ENCODE data around the gene ARHGAP44.

Gene ARHGAP44

DNA sequence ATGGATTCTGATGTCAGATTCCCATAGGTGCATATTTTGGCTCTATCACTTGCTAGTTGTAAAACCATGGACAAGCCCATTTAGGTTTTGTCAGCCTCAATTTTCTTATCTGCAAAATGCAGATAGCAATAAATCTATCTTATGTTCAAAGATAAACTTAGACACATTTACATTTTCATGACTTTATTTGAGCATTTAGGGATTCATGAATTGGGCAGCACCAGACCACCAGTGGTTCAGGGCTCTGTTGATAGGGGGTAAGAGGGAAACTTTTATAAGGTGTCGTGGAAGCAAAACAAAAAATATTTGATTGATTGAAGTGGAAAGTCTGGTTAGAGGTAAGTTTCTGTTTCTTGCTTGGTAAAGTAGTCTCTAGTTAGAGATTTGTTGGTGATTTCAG is 17.3 kb downstream of the ARHGAP44 start:
- Mint-ChIP-seq H3K27me3 (ENCODE audit: low read depth, poor library complexity) (peaks cover 4% of the 10 kb centered on the region), H3K4me3 (no peak overlapping the region), H3K4me1 (no peaks in the 10 kb centered on the region), H3K27ac (no peak overlapping the region), H3K9me3 (peaks cover 37% of the 10 kb centered on the region), H3K36me3 (ENCODE audit: low read depth) (peaks cover 18% of the 10 kb centered on the region)
- TF ChIP-seq, protein P1, sequence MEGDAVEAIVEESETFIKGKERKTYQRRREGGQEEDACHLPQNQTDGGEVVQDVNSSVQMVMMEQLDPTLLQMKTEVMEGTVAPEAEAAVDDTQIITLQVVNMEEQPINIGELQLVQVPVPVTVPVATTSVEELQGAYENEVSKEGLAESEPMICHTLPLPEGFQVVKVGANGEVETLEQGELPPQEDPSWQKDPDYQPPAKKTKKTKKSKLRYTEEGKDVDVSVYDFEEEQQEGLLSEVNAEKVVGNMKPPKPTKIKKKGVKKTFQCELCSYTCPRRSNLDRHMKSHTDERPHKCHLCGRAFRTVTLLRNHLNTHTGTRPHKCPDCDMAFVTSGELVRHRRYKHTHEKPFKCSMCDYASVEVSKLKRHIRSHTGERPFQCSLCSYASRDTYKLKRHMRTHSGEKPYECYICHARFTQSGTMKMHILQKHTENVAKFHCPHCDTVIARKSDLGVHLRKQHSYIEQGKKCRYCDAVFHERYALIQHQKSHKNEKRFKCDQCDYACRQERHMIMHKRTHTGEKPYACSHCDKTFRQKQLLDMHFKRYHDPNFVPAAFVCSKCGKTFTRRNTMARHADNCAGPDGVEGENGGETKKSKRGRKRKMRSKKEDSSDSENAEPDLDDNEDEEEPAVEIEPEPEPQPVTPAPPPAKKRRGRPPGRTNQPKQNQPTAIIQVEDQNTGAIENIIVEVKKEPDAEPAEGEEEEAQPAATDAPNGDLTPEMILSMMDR (IDR thresholded peaks at IDR 0.05), result no peak
- no peak for DNase-seq

DNA sequence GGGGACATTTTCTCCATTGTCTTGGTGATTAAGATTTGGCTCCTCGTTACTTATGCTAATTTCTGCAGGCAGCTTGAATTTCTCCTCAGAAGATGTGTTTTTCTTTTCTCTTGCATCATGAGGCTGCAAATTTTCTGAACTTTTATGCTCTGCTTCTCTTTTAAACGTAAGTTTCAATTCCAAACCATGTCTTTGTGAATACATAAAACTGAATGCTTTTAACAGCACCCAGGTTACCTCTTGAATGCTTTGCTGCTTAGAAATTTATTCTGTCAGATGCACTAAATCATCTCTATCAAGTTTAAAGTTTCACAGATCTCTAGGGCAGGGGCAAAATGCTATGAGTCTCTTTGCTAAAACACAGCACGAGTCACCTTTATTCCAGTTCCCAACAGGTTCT is 19.4 kb downstream of the ARHGAP44 start:
- no peaks in the 10 kb centered on the region for H3K4me1 Mint-ChIP-seq
- TF ChIP-seq, protein P1 (IDR thresholded peaks at IDR 0.05), result no peak
- H3K4me3 Mint-ChIP-seq, result no peak overlapping the region
- H3K27me3 Mint-ChIP-seq (ENCODE audit: low read depth, poor library complexity), result peaks cover 4% of the 10 kb centered on the region
- peaks cover 18% of the 10 kb centered on the region for H3K36me3 Mint-ChIP-seq (ENCODE audit: low read depth)
- DNase-seq, result no peak
- no peak overlapping the region for H3K27ac Mint-ChIP-seq
- H3K9me3 Mint-ChIP-seq, result peaks cover 37% of the 10 kb centered on the region

DNA sequence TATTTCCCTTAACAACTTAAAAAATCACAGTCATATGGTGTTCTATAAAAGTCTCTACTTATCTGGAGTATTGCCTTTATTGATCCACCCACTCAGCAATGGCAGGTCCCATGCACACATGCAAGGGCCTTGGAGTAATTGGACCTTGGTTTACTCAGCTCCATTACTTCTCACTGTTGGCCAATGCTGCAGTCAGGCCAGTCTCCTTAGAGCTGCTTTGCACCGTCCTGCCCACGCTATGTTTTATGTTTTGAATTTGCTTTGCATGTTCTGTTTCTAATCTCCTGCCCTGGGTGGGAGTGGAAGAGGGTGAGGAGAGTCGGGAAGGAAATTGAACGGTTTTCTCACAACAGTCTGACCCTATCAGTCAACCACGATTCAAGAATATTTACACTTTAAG is 23.6 kb downstream of the ARHGAP44 start:
- peaks cover 31% of the 10 kb centered on the region for H3K9me3 Mint-ChIP-seq
- no peak for DNase-seq
- TF ChIP-seq, protein P1 (IDR thresholded peaks at IDR 0.05), result no peak
- peaks cover 5% of the 10 kb centered on the region for H3K4me1 Mint-ChIP-seq
- no peak overlapping the region for H3K4me3 Mint-ChIP-seq
- no peaks in the 10 kb centered on the region for H3K27me3 Mint-ChIP-seq (ENCODE audit: low read depth, poor library complexity)
- H3K36me3 Mint-ChIP-seq (ENCODE audit: low read depth), result peaks cover 13% of the 10 kb centered on the region
- H3K27ac Mint-ChIP-seq, result no peak overlapping the region

DNA sequence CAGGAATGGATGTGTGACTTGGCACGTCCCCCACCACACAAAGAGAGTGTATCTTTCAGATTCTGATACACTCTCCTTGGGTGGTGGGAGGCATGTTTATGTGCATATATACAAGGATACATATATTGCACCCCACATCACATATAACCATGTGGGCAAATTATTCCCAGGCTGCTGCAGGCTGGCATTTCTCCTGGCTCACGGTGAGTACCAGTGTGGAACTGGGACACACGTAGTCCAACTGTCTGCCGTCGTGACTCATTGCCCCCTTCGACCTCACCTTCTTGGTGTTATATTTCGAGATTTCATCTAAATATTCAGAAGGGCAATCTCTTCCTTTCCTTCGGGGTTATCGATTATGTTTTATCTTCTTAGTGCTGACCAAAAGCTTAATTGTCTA is 24.4 kb downstream of the ARHGAP44 start:
- peaks cover 12% of the 10 kb centered on the region for H3K36me3 Mint-ChIP-seq (ENCODE audit: low read depth)
- TF ChIP-seq, protein P1 (IDR thresholded peaks at IDR 0.05), result no peak
- DNase-seq, result no peak
- H3K9me3 Mint-ChIP-seq, result peaks cover 30% of the 10 kb centered on the region
- no peak overlapping the region for H3K27ac Mint-ChIP-seq
- H3K27me3 Mint-ChIP-seq (ENCODE audit: low read depth, poor library complexity), result no peaks in the 10 kb centered on the region
- no peak overlapping the region for H3K4me3 Mint-ChIP-seq
- H3K4me1 Mint-ChIP-seq, result peaks cover 5% of the 10 kb centered on the region

DNA sequence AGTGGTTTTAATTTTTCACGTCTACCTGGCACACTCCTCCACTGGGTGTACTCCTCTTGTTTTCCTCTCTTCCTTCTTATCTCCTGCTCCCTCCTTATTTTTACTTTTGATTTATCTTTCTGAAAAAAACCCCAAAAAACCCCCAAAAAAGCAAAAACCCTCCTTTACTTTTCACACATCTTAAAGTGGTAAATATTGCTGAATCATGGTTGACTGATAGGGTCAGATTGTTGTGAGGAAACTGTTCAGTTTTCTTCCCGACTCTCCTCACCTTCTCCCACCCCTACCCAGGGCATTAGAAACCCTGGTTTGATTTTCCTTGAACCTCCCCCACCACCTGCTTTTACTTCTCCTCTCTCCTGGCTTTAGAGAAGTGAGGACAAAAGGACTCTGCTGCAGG is 25.4 kb downstream of the ARHGAP44 start:
- Mint-ChIP-seq H3K27ac (no peak overlapping the region), H3K9me3 (peaks cover 27% of the 10 kb centered on the region), H3K4me3 (no peak overlapping the region), H3K27me3 (ENCODE audit: low read depth, poor library complexity) (no peaks in the 10 kb centered on the region), H3K36me3 (ENCODE audit: low read depth) (peaks cover 2% of the 10 kb centered on the region), H3K4me1 (peaks cover 5% of the 10 kb centered on the region)
- no peak for DNase-seq
- TF ChIP-seq, protein P1 (IDR thresholded peaks at IDR 0.05), result no peak

DNA sequence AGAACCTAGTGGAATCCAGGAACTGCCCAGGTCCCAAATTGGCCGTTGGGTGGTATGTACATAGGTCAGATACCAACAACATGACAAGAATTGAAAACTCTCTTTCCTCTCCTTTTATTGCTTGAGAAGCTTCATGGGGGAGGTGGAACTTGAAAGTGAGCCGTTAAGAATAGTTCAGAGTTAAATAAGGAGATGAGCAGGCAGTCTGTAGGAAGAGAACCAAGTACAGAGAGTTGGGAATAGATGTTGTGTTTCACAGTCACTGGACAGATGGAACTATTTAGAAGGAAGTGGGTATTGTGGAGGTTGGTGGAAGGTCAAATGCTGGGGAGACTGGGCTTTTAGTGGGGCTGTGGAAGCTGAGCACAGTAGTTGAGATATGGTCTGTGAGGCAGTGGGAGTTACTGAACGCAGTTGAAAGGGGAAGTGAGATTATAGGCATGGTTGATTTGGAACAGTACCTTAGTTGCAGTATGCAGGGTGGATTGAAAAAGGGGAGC is 26.4 kb downstream of the ARHGAP44 start:
- H3K36me3 Mint-ChIP-seq (ENCODE audit: low read depth), result no peaks in the 10 kb centered on the region
- peaks cover 5% of the 10 kb centered on the region for H3K4me1 Mint-ChIP-seq
- TF ChIP-seq, protein P1 (IDR thresholded peaks at IDR 0.05), result no peak
- peak overlapping the region; percentile 22 for H3K27ac Mint-ChIP-seq
- H3K27me3 Mint-ChIP-seq (ENCODE audit: low read depth, poor library complexity), result no peaks in the 10 kb centered on the region
- H3K9me3 Mint-ChIP-seq, result peaks cover 18% of the 10 kb centered on the region
- DNase-seq, result no peak
- no peak overlapping the region for H3K4me3 Mint-ChIP-seq

Measured in nephron progenitor cell (in vitro differentiated cells).